ENCODE measurements around the gene CHST15.

The CHST15 gene

GRCh38 chr10:124063750-124064603 is 29.4 kb downstream of the CHST15 start:
- DNase-seq: no peak

GRCh38 chr10:124062390-124062789 is 31.0 kb downstream of the CHST15 start:
- DNase-seq: no peak

GRCh38 chr10:124061030-124061429 is 32.4 kb downstream of the CHST15 start:
- DNase-seq: no peak

- no peak for DNase-seq
These were observed 33.2 kb downstream of the CHST15 start for GRCh38 chr10:124060148-124060720.

GRCh38 chr10:124059551-124059950 is 33.8 kb downstream of the CHST15 start:
- no peak for DNase-seq

- no peak for DNase-seq
These were observed 34.9 kb downstream of the CHST15 start for GRCh38 chr10:124058346-124059003.

GRCh38 chr10:124057601-124058000 is 35.8 kb downstream of the CHST15 start:
- no peak for DNase-seq

GRCh38 chr10:124056337-124056980 is 36.9 kb downstream of the CHST15 start:
- no peak for DNase-seq

GRCh38 chr10:124053971-124054370 is 39.4 kb downstream of the CHST15 start:
- no peak for DNase-seq

- DNase-seq: no peak
These were observed 40.8 kb downstream of the CHST15 start for GRCh38 chr10:124052561-124052960.

- DNase-seq: no peak
These were observed 43.1 kb downstream of the CHST15 start for GRCh38 chr10:124050021-124051015.

- DNase-seq: no peak
These were observed 43.9 kb downstream of the CHST15 start for GRCh38 chr10:124049484-124049883.

- no peak for DNase-seq
These were observed 44.8 kb downstream of the CHST15 start for GRCh38 chr10:124048371-124049290.

- DNase-seq: no peak
These were observed 45.8 kb downstream of the CHST15 start for GRCh38 chr10:124047427-124048152.

GRCh38 chr10:124045801-124046355 is 47.5 kb downstream of the CHST15 start:
- no peak for DNase-seq

- DNase-seq: no peak
These were observed 48.1 kb downstream of the CHST15 start for GRCh38 chr10:124045276-124045675.

- no peak for DNase-seq
These were observed 49.1 kb downstream of the CHST15 start for GRCh38 chr10:124044143-124044862.

GRCh38 chr10:124043310-124044142 is 49.9 kb downstream of the CHST15 start:
- no peak for DNase-seq

Measured in SHP77 treated with DMSO at 0.1 percent for 48 hours (cell line).